Measurements from ENCODE around the gene HMX3.
A peak's percentile ranks its signal among the peaks of the same experiment; 100 is the strongest.
"Not testable (repeated sequence)": the region's sequence is repeated elsewhere in the genome, so short reads cannot be mapped to it uniquely, and the experiment has no call there.

Gene HMX3

GRCh38 chr10:123149162-123149567, 13.4 kb downstream of the HMX3 start:
- DNase-seq: no peak

GRCh38 chr10:123149568-123150270, 13.9 kb downstream of the HMX3 start:
- DNase-seq: no peak

GRCh38 chr10:123150271-123150985, 14.7 kb downstream of the HMX3 start:
- no peak for DNase-seq

GRCh38 chr10:123150986-123151736, 15.4 kb downstream of the HMX3 start:
- DNase-seq: no peak

- no peak for DNase-seq
Measured at GRCh38 chr10:123151737-123152135, 16.0 kb downstream of the HMX3 start.

GRCh38 chr10:123153486-123154091, 17.8 kb downstream of the HMX3 start:
- no peak for DNase-seq

GRCh38 chr10:123154092-123154710, 18.4 kb downstream of the HMX3 start, which contains the start of gene BUB3:
TSS of gene BUB3 (plus strand) at chr10:123154402. CDS start at chr10:123154918, 516 bp downstream.
- peak; percentile 93 for DNase-seq

- no peak for DNase-seq
Measured at GRCh38 chr10:123154711-123155505, 19.1 kb downstream of the HMX3 start.

GRCh38 chr10:123156078-123156477, 20.3 kb downstream of the HMX3 start:
- DNase-seq: no peak

GRCh38 chr10:123157210-123157609, 21.4 kb downstream of the HMX3 start:
- DNase-seq: no peak

- no peak for DNase-seq
Measured at GRCh38 chr10:123158682-123159081, 22.9 kb downstream of the HMX3 start.

GRCh38 chr10:123160311-123160980, 24.7 kb downstream of the HMX3 start:
- no peak for DNase-seq

GRCh38 chr10:123164319-123164718, 28.5 kb downstream of the HMX3 start:
- DNase-seq: no peak

- DNase-seq: no peak
Measured at GRCh38 chr10:123165445-123166072, 29.8 kb downstream of the HMX3 start.

- DNase-seq: no peak
Measured at GRCh38 chr10:123166618-123167017, 30.8 kb downstream of the HMX3 start.

- DNase-seq: no peak
Measured at GRCh38 chr10:123170961-123171360, 35.2 kb downstream of the HMX3 start.

GRCh38 chr10:123171616-123172015, 35.8 kb downstream of the HMX3 start:
- not testable (repeated sequence) for DNase-seq

GRCh38 chr10:123175389-123176387, 39.9 kb downstream of the HMX3 start:
- DNase-seq: no peak

- not testable (repeated sequence) for DNase-seq
Measured at GRCh38 chr10:123178390-123178789, 42.6 kb downstream of the HMX3 start.
